ENCODE measurements around the gene KCNQ1OT1. TPM values are rescaled to one million over a fixed set of nuclear protein-coding genes. Genes with fewer than 3 reads are reported as not detected.

The KCNQ1OT1 gene
- total and polyA plus RNA-seq, 9 of the 15 experiments (the other 6 are each of a cell fraction or from before 2014, with no cell fraction given), result 0.04 to 2.3 (median 0.74) TPM

- no peak for FAIRE-seq
- H3K27ac ChIP-seq (ENCODE audit: extremely low read depth, low read depth, low read length), result no peak overlapping the region
- no peaks in the 10 kb centered on the region for H3K36me3 ChIP-seq (ENCODE audit: control insufficient read depth, insufficient read depth, low read length)
- no peaks in the 10 kb centered on the region for H3K79me2 ChIP-seq (ENCODE audit: control insufficient read depth, insufficient read depth, low read length)
- ChIA-PET POLR2A (interaction anchor here (1.3 kb wide), 1 partner anchor 19 kb away, joined by 3 read pairs; no protein-coding TSS in a partner anchor), CTCF (ENCODE audit: low intra/inter-chr PET ratio) (no interaction called here)
- no TSS peak for BruUV-seq (replicated peaks)
- peaks cover 4 to 58% of the 10 kb centered on the region in 2 experiments; a peak in 4 of 5 replicates for H3K27me3 ChIP-seq (ENCODE audit: control insufficient read depth in 2 of 2, insufficient read depth in 2 of 2, low read length in 2 of 2)
- DNase-seq (ENCODE audit: extremely low read depth in 1 of 4, low spot score in 3 of 4), result no peak
- no peaks in the 10 kb centered on the region for H3K9me1 ChIP-seq (ENCODE audit: control insufficient read depth, insufficient read depth, low read length)
- H2AFZ ChIP-seq (ENCODE audit: low read depth, low read length), result no peak overlapping the region
- no peak for TF ChIP-seq BCLAF1 (IDR thresholded peaks at IDR 0.05; ENCODE audit: borderline replicate concordance in 1 of 2, control insufficient read depth in 1 of 2, low read depth in 2 of 2, low read length in 1 of 2)
- TF ChIP-seq BHLHE40 (IDR thresholded peaks at IDR 0.05; ENCODE audit: low read length), result peak; percentile 32
- no peak for TF ChIP-seq CBFB (CRISPR knock-in tag; IDR thresholded peaks at IDR 0.05)
- TF ChIP-seq PTRF (tag; IDR thresholded peaks at IDR 0.05), result no peak
- TF ChIP-seq HNRNPUL1 (IDR thresholded peaks at IDR 0.05; ENCODE audit: low read length), result no peak
- intact Hi-C loops (cut with micrococcal nuclease) (no loop called here), in situ Hi-C loops (cut with MboI) (no loop called here)
- H3K9ac ChIP-seq (ENCODE audit: insufficient read depth in 1 of 2, low read depth in 2 of 2, low read length in 2 of 2), result no peak overlapping the region
- H4K20me1 ChIP-seq (replicated peaks; ENCODE audit: control insufficient read depth, insufficient read depth, low read length), result peaks cover 10% of the 10 kb centered on the region; the same call in 1 of the 2 replicates
- 5% methylated on average over 10 of the region's 13 CpGs for WGBS (ENCODE audit: insufficient coverage, low coverage, missing lambda C conversion rate)
- no peak overlapping the region for H3K4me2 ChIP-seq (ENCODE audit: insufficient read depth, low read length)
- ATAC-seq, result no peak
- H3K4me1 ChIP-seq (replicated peaks in 1 of 2; ENCODE audit: control insufficient read depth in 2 of 2, insufficient read depth in 2 of 2, low read length in 2 of 2), result peaks cover 0 to 53% of the 10 kb centered on the region in 2 experiments; a peak in 2 of 5 replicates
- no peaks in the 10 kb centered on the region for H3K9me3 ChIP-seq (replicated peaks; ENCODE audit: control insufficient read depth, insufficient read depth, low read depth, low read length)
- no peak overlapping the region for H3K4me3 ChIP-seq
These were observed 119.2 kb downstream of the KCNQ1OT1 start for GRCh38 chr11:2580571-2581001.
